Measurements from ENCODE around the gene BLTP1.

The BLTP1 gene

DNA sequence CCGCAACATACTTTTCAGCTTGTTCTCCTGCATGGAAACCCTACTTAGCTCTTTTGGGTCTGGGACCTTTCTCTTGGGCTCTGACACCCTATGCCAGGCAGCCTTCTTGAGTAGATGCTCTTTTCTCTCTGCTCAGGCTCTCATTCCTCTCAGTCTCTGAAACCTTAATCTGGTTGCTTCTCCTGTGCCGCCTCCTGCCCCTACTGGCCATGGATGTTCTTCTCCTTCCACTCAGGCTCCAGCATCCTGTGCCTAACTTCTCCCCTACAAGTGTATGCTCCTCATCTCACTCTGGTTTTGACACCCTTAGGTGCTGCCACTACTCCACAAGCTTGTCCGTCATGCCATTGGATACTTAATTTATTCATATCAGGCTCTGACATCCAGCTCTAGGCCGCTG, 15.2 kb downstream of the BLTP1 start:
- no peak overlapping the region for H3K4me3 ChIP-seq (ENCODE audit: low read depth, low read length)
- no peak for DNase-seq (ENCODE audit: low read depth)
- TF ChIP-seq, protein P1, sequence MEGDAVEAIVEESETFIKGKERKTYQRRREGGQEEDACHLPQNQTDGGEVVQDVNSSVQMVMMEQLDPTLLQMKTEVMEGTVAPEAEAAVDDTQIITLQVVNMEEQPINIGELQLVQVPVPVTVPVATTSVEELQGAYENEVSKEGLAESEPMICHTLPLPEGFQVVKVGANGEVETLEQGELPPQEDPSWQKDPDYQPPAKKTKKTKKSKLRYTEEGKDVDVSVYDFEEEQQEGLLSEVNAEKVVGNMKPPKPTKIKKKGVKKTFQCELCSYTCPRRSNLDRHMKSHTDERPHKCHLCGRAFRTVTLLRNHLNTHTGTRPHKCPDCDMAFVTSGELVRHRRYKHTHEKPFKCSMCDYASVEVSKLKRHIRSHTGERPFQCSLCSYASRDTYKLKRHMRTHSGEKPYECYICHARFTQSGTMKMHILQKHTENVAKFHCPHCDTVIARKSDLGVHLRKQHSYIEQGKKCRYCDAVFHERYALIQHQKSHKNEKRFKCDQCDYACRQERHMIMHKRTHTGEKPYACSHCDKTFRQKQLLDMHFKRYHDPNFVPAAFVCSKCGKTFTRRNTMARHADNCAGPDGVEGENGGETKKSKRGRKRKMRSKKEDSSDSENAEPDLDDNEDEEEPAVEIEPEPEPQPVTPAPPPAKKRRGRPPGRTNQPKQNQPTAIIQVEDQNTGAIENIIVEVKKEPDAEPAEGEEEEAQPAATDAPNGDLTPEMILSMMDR (conservative IDR thresholded peaks at IDR 0.05; ENCODE audit: low read depth, low read length) = no peak

DNA sequence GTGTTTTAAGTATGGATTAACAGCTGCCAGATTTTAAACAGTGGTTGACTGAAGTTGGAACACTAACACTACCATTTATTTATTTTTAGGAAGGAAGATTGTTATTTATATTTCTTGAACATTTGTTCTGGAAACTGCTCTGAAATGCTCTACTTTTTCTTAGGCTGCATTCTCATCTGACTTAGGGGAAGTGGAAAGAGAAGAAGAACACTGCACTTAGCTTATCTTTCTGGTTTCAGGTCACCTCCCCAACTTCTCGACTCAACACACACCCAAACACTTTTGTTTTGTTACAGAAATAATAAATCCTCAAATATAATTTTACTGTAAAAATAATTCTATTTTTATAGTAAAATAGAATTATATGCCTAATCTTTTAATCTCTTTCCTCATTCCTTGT, 18.6 kb downstream of the BLTP1 start:
- TF ChIP-seq, protein P1 (conservative IDR thresholded peaks at IDR 0.05; ENCODE audit: low read depth, low read length) = no peak
- no peak for DNase-seq (ENCODE audit: low read depth)
- H3K4me3 ChIP-seq (ENCODE audit: low read depth, low read length) = no peak overlapping the region

DNA sequence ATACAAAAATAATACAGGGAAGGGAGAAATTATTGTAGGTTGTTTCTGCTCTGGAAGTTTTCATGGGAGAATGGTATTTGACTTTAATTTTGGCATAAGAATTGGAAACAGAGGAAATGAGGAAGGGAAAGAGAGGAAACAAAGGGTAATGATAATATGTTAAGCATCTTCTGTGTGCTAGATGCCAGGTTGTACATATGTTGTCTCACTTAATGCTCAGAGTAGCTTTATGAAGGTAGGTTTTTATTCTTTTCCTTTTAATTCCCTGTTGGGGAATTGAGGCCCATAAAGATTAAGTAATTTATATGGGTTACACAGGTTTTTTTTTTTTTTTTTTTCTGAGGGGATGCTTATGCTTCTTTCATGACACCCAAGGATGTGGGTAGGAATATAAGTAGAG, 19.2 kb downstream of the BLTP1 start:
- H3K4me3 ChIP-seq (ENCODE audit: low read depth, low read length) = no peak overlapping the region
- TF ChIP-seq, protein P1 (conservative IDR thresholded peaks at IDR 0.05; ENCODE audit: low read depth, low read length) = no peak
- no peak for DNase-seq (ENCODE audit: low read depth)

DNA sequence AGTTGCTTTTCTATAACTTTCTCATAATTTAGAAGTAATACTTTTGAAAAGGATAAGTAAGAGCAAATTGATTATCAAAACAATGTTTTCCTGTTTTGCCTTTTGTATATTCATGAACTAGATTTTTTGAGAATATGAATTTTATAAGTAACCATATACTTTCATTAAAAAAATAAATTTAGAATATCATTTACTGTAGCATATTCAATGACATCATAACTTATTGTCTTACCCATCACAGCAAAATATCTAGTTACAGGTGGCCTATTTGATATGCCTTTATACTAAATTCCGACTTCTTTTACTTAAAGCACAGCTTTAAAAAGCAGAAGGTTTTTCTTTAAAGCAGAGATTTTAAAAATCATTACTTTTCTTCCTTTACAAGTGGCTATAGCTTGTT, 20.1 kb downstream of the BLTP1 start:
- no peak for DNase-seq (ENCODE audit: low read depth)
- H3K4me3 ChIP-seq (ENCODE audit: low read depth, low read length) = no peak overlapping the region
- TF ChIP-seq, protein P1 (conservative IDR thresholded peaks at IDR 0.05; ENCODE audit: low read depth, low read length) = no peak

DNA sequence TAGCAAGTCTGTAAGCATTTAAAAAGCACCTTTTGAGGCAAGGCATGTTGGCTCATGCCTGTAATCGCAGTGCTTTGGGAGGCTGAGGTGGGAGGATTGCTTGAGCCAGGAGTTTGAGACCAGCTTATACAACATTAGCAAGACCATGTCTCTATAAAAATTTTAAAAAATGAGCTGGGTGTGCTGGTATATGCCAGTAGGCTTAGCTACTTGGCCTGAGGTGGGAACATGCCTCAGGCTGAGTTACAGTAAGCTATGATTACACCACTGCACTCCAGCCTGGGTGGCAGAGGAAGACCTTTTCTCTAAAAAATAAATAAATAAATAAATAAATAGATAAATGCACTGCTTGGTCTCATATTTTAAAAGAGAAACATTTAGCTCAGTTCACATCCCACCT, 26.8 kb downstream of the BLTP1 start:
- DNase-seq (ENCODE audit: low read depth) = no peak
- TF ChIP-seq, protein P1 (conservative IDR thresholded peaks at IDR 0.05; ENCODE audit: low read depth, low read length) = no peak
- H3K4me3 ChIP-seq (ENCODE audit: low read depth, low read length) = no peak overlapping the region

DNA sequence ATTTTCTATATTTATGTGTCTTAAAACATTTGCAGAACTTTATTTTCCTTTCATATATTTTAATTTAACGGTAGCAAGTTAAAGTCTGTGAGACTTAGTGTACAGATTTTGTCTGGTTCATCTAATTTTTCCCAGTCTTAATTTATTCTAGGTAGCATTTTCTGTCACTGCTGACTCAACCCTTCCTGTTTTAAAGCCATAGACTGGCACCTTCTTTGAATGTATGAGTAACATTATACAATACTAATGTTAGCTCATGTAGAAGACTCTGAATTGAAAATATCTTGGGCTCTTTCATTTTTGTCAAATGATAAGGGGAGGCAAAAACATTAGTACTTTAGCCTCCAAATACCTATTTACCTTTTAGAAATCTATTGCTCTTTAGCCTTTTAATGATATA, 43.6 kb downstream of the BLTP1 start:
- DNase-seq (ENCODE audit: low read depth) = no peak
- H3K4me3 ChIP-seq (ENCODE audit: low read depth, low read length) = no peak overlapping the region
- TF ChIP-seq, protein P1 (conservative IDR thresholded peaks at IDR 0.05; ENCODE audit: low read depth, low read length) = no peak

Measured in choroid plexus epithelial cell (primary cell).